Spleen (tissue), 11 donors: Measurements from ENCODE around the gene DUSP28. TPM values are rescaled to one million over a fixed set of nuclear protein-coding genes. Genes with fewer than 3 reads are reported as not detected.

Source experiments
- DNase-seq: peaks from one replicate; pipeline ENCODE4 v3.0.0-alpha.2; 2020
- H3K27ac ChIP-seq, 8 donors: fragments of 200-600 bp; sonication (generic) in 7 of 8; 1 replicate in 4 of 8; 2 replicates in 4 of 8; pipeline versions ENCODE4 v1.5.0 to v1.8.0; 2016 to 2021; ENCODE audit warnings: inconsistent platforms in 4 of 8, mild to moderate bottlenecking in 4 of 8, moderate library complexity in 1 of 8
- H3K27me3 ChIP-seq, 7 donors: fragments of 200-600 bp; sonication (generic) in 6 of 7; replicated peaks in 1 of 7; 1 replicate in 4 of 7; 2 replicates in 3 of 7; pipeline versions ENCODE4 v1.5.0 to v1.8.0; 2016 to 2021; ENCODE audit warnings: inconsistent platforms in 3 of 7, mild to moderate bottlenecking in 1 of 7
- H3K36me3 ChIP-seq, 6 donors: fragments of 200-600 bp; sonication (generic) in 5 of 6; 1 replicate in 4 of 6; 2 replicates in 2 of 6; pipeline versions ENCODE4 v1.5.0 to v1.8.0; 2016 to 2021; ENCODE audit warnings: inconsistent platforms in 2 of 6
- H3K4me1 ChIP-seq, 6 donors: fragments of 200-600 bp; sonication (generic) in 5 of 6; 1 replicate in 3 of 6; 2 replicates in 3 of 6; pipeline versions ENCODE4 v1.5.0 to v1.8.0; 2016 to 2021; ENCODE audit warnings: inconsistent platforms in 3 of 6
- H3K4me3 ChIP-seq, 8 donors: fragments of 200-600 bp; sonication (generic) in 7 of 8; 1 replicate in 4 of 8; 2 replicates in 4 of 8; pipeline versions ENCODE4 v1.5.0 to v1.8.0; 2016 to 2021; ENCODE audit warnings: inconsistent platforms in 4 of 8, mild to moderate bottlenecking in 4 of 8, moderate library complexity in 2 of 8
- H3K9me3 ChIP-seq, 8 donors: fragments of 200-600 bp; sonication (generic) in 7 of 8; 1 replicate in 4 of 8; 2 replicates in 4 of 8; pipeline versions ENCODE4 v1.5.0 to v1.8.0; 2016 to 2021; ENCODE audit warnings: inconsistent platforms in 4 of 8
- POLR2A ChIP-seq, 3 donors: fragments of 450-650 bp; IDR thresholded peaks; one replicate each; pipeline ENCODE4 v1.5.1; 2017; ENCODE audit warnings: antibody characterized with exemption in 3 of 3, mild to moderate bottlenecking in 1 of 3
- POLR2AphosphoS5 ChIP-seq, 3 donors: sonication (generic); formaldehyde crosslinking; IDR thresholded peaks; one replicate each; pipeline ENCODE4 v1.5.1; 2017; ENCODE audit warnings: antibody characterized with exemption in 3 of 3
- WGBS, 5 donors: extraction: QIAGEN DNeasy Blood & Tissue Kit in 3 of 5; methylation state at CpG; one replicate each; pipeline versions ENCODE4 v1.1.5 to v1.1.7; 2013 to 2018; 5-methylcytosine and 5-hydroxymethylcytosine counted together
- intact Hi-C: fragments of 100-400 bp; cut with DNase I; formaldehyde crosslinking; loops from one replicate; pipeline ENCODE4 v1.15.0; 2023; ENCODE audit warnings: low total_unique reads
- polyA plus RNA-seq, 3 donors: library from polyadenylated mRNA; stranded (reverse); fragments of 200-250 nt; gene quantifications; one replicate each; pipeline ENCODE4 v1.2.1, GENCODE V29; 2013
- total RNA-seq, 7 donors: library from RNA; depleted of rRNA in 3 of 7; stranded (reverse); fragments of >200 nt in 3 of 7; fragmentation: NEBNext Ultra II Directional in 4 of 7; extraction: Animal tissue kit (Norgen Biotek cat#: 25700) in 4 of 7; gene quantifications; one replicate each; pipeline versions ENCODE4 v1.1.0 to v1.2.1, GENCODE V29; 2016 to 2021
- TF ChIP-seq, protein P1 (sequence below), 11 experiments: fragments of 200-600 bp in 7 of 11; fragments of 450-650 bp in 4 of 11; sonication (generic) in 4 of 11; IDR thresholded peaks in 8 of 11; conservative IDR thresholded peaks in 3 of 11; 1 replicate in 7 of 11; 2 replicates in 4 of 11; pipeline versions ENCODE4 v1.4.0 to v1.8.0; 2016 to 2021; ENCODE audit warnings: antibody characterized with exemption in 11 of 11, inconsistent platforms in 4 of 11, mild to moderate bottlenecking in 1 of 11
- donor health status: healthy with polysubstance abuse.
- donor health status: DM: no; HTN: no; CAD: no; lungs with moderate emphysema.
- donor health status: DM: no; HTN: no; CAD: no.
- donor health status: Bipolar disorder and iron deficiency.
- donor health status: healthy.
- donor health status: DM: no; HTN: no; CAD: no.
- donor health status: DM: yes; HTN: yes; CAD: no.

DUSP28 gene
- total and polyA plus RNA-seq, 10 donors: 5.9 to 13.6 (median 7.2) TPM

DNA sequence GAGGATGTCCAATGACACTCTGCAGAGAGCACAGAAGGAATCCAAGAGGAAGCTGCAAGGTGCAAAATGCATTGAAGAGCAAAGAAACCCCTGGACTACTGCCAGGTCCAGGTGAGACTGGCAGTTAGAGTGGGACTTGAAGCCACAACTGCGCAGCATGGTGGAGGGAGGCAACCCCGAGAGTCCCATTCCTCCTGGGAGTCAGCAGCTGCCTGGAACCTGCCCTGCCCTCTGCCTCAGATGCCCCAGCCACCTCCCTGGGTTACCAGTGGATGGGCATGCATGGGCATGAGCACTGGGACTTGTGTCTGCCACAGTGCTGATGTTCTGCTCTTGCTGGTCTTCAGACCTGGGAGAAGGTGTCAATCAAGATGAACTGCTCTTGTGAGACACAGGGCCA is 45.5 kb upstream of the DUSP28 start:
- WGBS, 5 donors: 93 to 100% (median 95%) methylated on average over 1 to 2 of the region's 2 CpGs
- H3K36me3 ChIP-seq: peaks cover 0 to 36% (median 13%) of the 10 kb centered on the region in 6 donors
- TF ChIP-seq POLR2AphosphoS5 (IDR thresholded peaks at IDR 0.05) (no peak), POLR2A (IDR thresholded peaks at IDR 0.05) (no peak)
- TF ChIP-seq, protein P1, sequence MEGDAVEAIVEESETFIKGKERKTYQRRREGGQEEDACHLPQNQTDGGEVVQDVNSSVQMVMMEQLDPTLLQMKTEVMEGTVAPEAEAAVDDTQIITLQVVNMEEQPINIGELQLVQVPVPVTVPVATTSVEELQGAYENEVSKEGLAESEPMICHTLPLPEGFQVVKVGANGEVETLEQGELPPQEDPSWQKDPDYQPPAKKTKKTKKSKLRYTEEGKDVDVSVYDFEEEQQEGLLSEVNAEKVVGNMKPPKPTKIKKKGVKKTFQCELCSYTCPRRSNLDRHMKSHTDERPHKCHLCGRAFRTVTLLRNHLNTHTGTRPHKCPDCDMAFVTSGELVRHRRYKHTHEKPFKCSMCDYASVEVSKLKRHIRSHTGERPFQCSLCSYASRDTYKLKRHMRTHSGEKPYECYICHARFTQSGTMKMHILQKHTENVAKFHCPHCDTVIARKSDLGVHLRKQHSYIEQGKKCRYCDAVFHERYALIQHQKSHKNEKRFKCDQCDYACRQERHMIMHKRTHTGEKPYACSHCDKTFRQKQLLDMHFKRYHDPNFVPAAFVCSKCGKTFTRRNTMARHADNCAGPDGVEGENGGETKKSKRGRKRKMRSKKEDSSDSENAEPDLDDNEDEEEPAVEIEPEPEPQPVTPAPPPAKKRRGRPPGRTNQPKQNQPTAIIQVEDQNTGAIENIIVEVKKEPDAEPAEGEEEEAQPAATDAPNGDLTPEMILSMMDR (IDR thresholded peaks at IDR 0.05 in 8 of 11, conservative IDR thresholded peaks at IDR 0.05 in 3 of 11): no peak
- intact Hi-C loops: loop anchor here (10.0 kb wide), 1 partner anchor 320 kb away; no protein-coding TSS in a partner anchor
- DNase-seq: no peak
- peak overlapping the region in 1 of 8 donors; percentile 50 for H3K27ac ChIP-seq
- H3K4me3 ChIP-seq: no peak overlapping the region
- H3K27me3 ChIP-seq: peaks cover 0 to 7% (median 0%) of the 10 kb centered on the region in 7 donors
- peaks cover 9 to 16% (median 12%) of the 10 kb centered on the region in 6 donors for H3K4me1 ChIP-seq
- no peaks in the 10 kb centered on the region for H3K9me3 ChIP-seq

DNA sequence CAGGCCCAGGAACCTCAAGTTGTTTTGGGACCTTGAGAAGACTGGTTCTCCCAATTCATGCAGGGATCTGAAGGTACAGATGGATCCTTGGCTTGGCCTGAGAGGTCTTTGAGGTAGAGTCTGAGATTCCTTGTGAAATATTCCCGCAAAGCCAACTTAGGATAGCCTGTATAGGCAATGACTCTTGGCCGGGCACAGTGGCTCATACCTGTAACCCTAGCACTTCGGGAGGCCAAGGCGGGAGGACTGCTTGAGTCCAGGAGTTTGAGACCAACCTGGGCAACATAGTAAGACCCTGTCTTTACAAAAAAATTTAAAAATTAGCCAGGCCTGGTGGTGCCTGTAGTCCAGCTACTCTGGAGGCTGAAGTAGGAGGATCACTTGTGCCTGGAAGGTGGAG is 42.8 kb upstream of the DUSP28 start:
- intact Hi-C loops: loop anchor here (10.0 kb wide), 1 partner anchor 317 kb away; no protein-coding TSS in a partner anchor
- peaks cover 0 to 8% (median 6%) of the 10 kb centered on the region in 8 donors for H3K9me3 ChIP-seq
- no peak overlapping the region for H3K4me3 ChIP-seq
- H3K27me3 ChIP-seq: peaks cover 0 to 16% (median 0%) of the 10 kb centered on the region in 7 donors
- peak; percentile 15 for DNase-seq
- no peak overlapping the region for H3K27ac ChIP-seq
- H3K4me1 ChIP-seq: peaks cover 9 to 25% (median 16%) of the 10 kb centered on the region in 6 donors
- H3K36me3 ChIP-seq: peaks cover 0 to 22% (median 3%) of the 10 kb centered on the region in 6 donors
- 96 to 100% (median 98%) methylated on average over 4 of the region's 4 CpGs for WGBS, 5 donors
- TF ChIP-seq POLR2AphosphoS5 (IDR thresholded peaks at IDR 0.05) (no peak), POLR2A (IDR thresholded peaks at IDR 0.05) (no peak)
- TF ChIP-seq, protein P1 (IDR thresholded peaks at IDR 0.05 in 8 of 11, conservative IDR thresholded peaks at IDR 0.05 in 3 of 11): no peak

DNA sequence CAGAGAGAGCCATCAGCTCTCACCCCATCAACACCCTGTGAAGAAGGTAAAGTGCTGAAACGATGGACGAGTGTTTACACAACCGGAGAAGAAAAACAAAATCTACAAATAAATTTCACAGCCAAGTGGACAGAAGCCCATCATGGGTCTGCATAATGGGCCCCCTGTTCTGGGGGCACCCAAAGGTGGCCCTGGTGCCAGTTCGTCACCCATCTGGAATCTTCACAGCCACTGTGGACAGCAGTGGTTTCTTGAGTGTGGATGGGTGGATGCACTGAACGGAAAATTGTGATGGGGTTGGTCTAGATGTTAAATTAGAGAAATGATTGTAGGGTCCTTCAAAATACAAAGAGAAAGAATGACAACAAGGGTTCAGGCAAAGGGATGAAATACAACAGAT is 41.2 kb upstream of the DUSP28 start:
- peaks cover 0 to 33% (median 15%) of the 10 kb centered on the region in 6 donors for H3K36me3 ChIP-seq
- H3K4me1 ChIP-seq: peaks cover 3 to 20% (median 9%) of the 10 kb centered on the region in 6 donors
- H3K4me3 ChIP-seq: no peak overlapping the region
- peaks cover 0 to 16% (median 0%) of the 10 kb centered on the region in 7 donors for H3K27me3 ChIP-seq
- no peak overlapping the region for H3K27ac ChIP-seq
- no peak for TF ChIP-seq POLR2AphosphoS5 (IDR thresholded peaks at IDR 0.05)
- TF ChIP-seq POLR2A (IDR thresholded peaks at IDR 0.05): no peak
- TF ChIP-seq, protein P1 (IDR thresholded peaks at IDR 0.05 in 8 of 11, conservative IDR thresholded peaks at IDR 0.05 in 3 of 11): no peak
- 91 to 94% (median 93%) methylated on average over 5 of the region's 5 CpGs for WGBS, 5 donors
- intact Hi-C loops: loop anchor here (10.0 kb wide), 1 partner anchor 316 kb away; no protein-coding TSS in a partner anchor
- peaks cover 0 to 22% (median 7%) of the 10 kb centered on the region in 8 donors for H3K9me3 ChIP-seq
- no peak for DNase-seq

DNA sequence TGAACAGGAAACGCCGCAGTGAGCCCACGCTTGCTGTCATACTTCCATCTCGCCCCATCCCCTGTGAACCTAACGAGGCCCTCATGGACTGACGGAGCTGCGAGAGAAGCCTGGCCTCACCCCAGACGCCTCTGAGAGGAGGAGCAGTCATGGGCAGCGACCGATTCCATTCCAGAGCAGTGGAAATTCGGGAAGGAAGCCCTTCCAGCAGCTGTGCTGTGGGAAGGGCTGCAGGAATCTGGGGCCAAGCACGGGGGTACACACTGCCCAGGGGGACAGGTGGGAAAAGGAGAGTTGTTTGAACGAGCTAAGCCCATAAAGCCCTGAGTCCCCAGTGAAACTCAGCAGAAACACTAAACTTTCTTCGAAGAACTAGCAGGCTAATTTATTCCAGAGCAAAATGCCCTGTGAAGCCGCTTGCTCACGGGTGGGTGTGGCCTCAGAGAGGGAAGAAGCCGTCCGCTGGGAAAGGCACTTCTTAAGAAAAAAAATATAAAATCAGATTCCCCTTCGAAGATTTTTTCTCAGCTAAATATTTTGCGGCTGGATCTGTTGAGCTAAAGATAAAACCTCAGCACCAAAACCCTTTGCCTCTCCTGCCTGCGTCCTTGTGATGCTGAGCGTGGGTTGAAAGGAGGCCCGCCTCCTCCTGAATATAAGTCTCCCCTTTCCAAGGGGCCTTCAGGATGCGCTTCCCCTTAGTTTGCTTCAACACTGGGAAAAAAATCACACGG is 40.6 kb upstream of the DUSP28 start:
- WGBS, 5 donors: 55 to 74% (median 64%) methylated on average over 25 of the region's 25 CpGs
- peak; percentile 47 for DNase-seq
- TF ChIP-seq POLR2A (IDR thresholded peaks at IDR 0.05) (no peak), POLR2AphosphoS5 (IDR thresholded peaks at IDR 0.05) (no peak)
- TF ChIP-seq, protein P1 (IDR thresholded peaks at IDR 0.05 in 8 of 11, conservative IDR thresholded peaks at IDR 0.05 in 3 of 11): no peak
- peak overlapping the region in 1 of 8 donors; percentile 13 for H3K4me3 ChIP-seq
- intact Hi-C loops: loop anchor here (10.0 kb wide), 1 partner anchor 315 kb away; no protein-coding TSS in a partner anchor
- no peak overlapping the region for H3K27ac ChIP-seq
- peaks cover 0 to 39% (median 20%) of the 10 kb centered on the region in 6 donors for H3K36me3 ChIP-seq
- peaks cover 0 to 16% (median 4%) of the 10 kb centered on the region in 6 donors for H3K4me1 ChIP-seq
- H3K27me3 ChIP-seq: peaks cover 0 to 16% (median 0%) of the 10 kb centered on the region in 7 donors
- peaks cover 0 to 28% (median 11%) of the 10 kb centered on the region in 8 donors for H3K9me3 ChIP-seq
